HepG2 (cell line): ENCODE measurements around the gene SH3BGRL2. TPM values are rescaled to one million over a fixed set of nuclear protein-coding genes. Genes with fewer than 3 reads are reported as not detected.

Experiments
- ARID2 ChIP-seq: sonication (generic); formaldehyde crosslinking; IDR thresholded peaks from 2 replicates; pipeline ENCODE4 v1.8.1; 2022; ENCODE audit warnings: mild to moderate bottlenecking, missing genetic modification reagents, borderline replicate concordance
- ATRX ChIP-seq: sonication (generic); formaldehyde crosslinking; IDR thresholded peaks from 2 replicates; pipeline ENCODE4 v1.4.0; 2020; ENCODE audit warnings: missing genetic modification reagents, borderline replicate concordance
- CREB1 ChIP-seq, 2 experiments: fragments of 450-650 bp in 1 of 2; IDR thresholded peaks; 2 replicates each; pipeline ENCODE4 v1.6.1; 2016 to 2017; ENCODE audit warnings: control low read depth in 1 of 2, mild to moderate bottlenecking in 1 of 2, missing compliant biosample characterization in 1 of 2, missing genetic modification characterization in 1 of 2
- DMAP1 ChIP-seq: IDR thresholded peaks from 2 replicates; pipeline ENCODE4 v1.6.1; 2016
- EEA1 ChIP-seq: sonication (generic); formaldehyde crosslinking; IDR thresholded peaks from 2 replicates; pipeline ENCODE4 v1.5.1; 2020; ENCODE audit warnings: mild to moderate bottlenecking, missing genetic modification reagents, borderline replicate concordance
- ELF4 ChIP-seq: sonication (generic); formaldehyde crosslinking; IDR thresholded peaks from 2 replicates; pipeline ENCODE4 v1.5.0; 2020; ENCODE audit warnings: missing genetic modification reagents, mild to moderate bottlenecking, moderate library complexity, borderline replicate concordance
- FOXA1 ChIP-seq, 2 experiments: fragments of 450-650 bp in 1 of 2; sonication (generic) in 1 of 2; formaldehyde crosslinking in 1 of 2; IDR thresholded peaks; 2 replicates each; pipeline versions ENCODE4 v1.4.0 to v1.6.1; 2016 to 2020; ENCODE audit warnings: missing genetic modification reagents in 1 of 2
- FOXC1 ChIP-seq: sonication (generic); formaldehyde crosslinking; IDR thresholded peaks from 2 replicates; pipeline ENCODE4 v1.8.0; 2022; ENCODE audit warnings: mild to moderate bottlenecking, missing genetic modification reagents, borderline replicate concordance
- HIVEP1 ChIP-seq: sonication (generic); formaldehyde crosslinking; IDR thresholded peaks from 2 replicates; pipeline ENCODE4 v1.4.0; 2020; ENCODE audit warnings: mild to moderate bottlenecking, missing genetic modification reagents
- HMG20B ChIP-seq: conservative IDR thresholded peaks from 2 replicates; pipeline ENCODE4 v1.6.1; 2016; ENCODE audit warnings: missing genetic modification reagents, missing compliant biosample characterization
- HNRNPUL1 ChIP-seq: fragments of 200-400 bp; formaldehyde crosslinking; IDR thresholded peaks from 2 replicates; pipeline ENCODE4 v1.6.1; 2017; ENCODE audit warnings: low read depth, mild to moderate bottlenecking, low read length, moderate library complexity
- KLF12 ChIP-seq: sonication (generic); formaldehyde crosslinking; IDR thresholded peaks from 2 replicates; pipeline ENCODE4 v1.4.0; 2020; ENCODE audit warnings: missing genetic modification reagents, borderline replicate concordance
- NR2F2 ChIP-seq: IDR thresholded peaks from 2 replicates; pipeline ENCODE4 v1.6.1; 2012; ENCODE audit warnings: low read depth, inconsistent platforms, borderline replicate concordance
- NRL ChIP-seq: sonication (generic); formaldehyde crosslinking; IDR thresholded peaks from 2 replicates; pipeline ENCODE4 v1.5.0; 2020; ENCODE audit warnings: missing genetic modification reagents, mild to moderate bottlenecking, moderate library complexity, borderline replicate concordance
- RAD21 ChIP-seq: fragments of 450-650 bp; formaldehyde crosslinking; IDR thresholded peaks from 2 replicates; pipeline ENCODE4 v1.5.0; 2020; ENCODE audit warnings: mild to moderate bottlenecking
- TEAD3 ChIP-seq: optimal IDR thresholded peaks from 2 replicates; pipeline ENCODE3; 2016; ENCODE audit warnings: borderline replicate concordance
- ZBTB8A ChIP-seq: sonication (generic); formaldehyde crosslinking; IDR thresholded peaks from 2 replicates; pipeline ENCODE4 v1.4.0; 2020; ENCODE audit warnings: mild to moderate bottlenecking, low read depth, missing genetic modification reagents, borderline replicate concordance
- ZNF124 ChIP-seq: sonication (generic); formaldehyde crosslinking; IDR thresholded peaks from 2 replicates; pipeline ENCODE4 v1.4.0; 2020; ENCODE audit warnings: missing genetic modification reagents
- polyA plus RNA-seq, 8 experiments: library from polyadenylated mRNA; depleted of rRNA in 3 of 8; stranded (reverse) in 7 of 8; unstranded in 1 of 8; fragments of >200 nt; fragmentation: Illumina TruSeq in 4 of 8; extraction: Trizol in 4 of 8; gene quantifications; 2 replicates each; pipeline versions ENCODE4 v1.2.1 to v1.2.3, GENCODE V29; 2011 to 2016; ENCODE audit warnings: low read depth in 4 of 8, missing spikeins in 1 of 8, mixed read lengths in 1 of 8; ENCODE audit not compliant: insufficient read depth in 1 of 8
- total RNA-seq, 5 experiments: library from RNA; depleted of rRNA; stranded (reverse); fragments of >200 nt; fragmentation: Illumina TruSeq; extraction: Trizol; gene quantifications; 2 replicates each; pipeline ENCODE4 v1.2.3, GENCODE V29; 2016; ENCODE audit warnings: low read depth in 1 of 5
- TF ChIP-seq, protein P1 (sequence below): IDR thresholded peaks from 2 replicates; pipeline ENCODE4 v1.6.1; 2016; ENCODE audit warnings: low read depth, borderline replicate concordance
- TF ChIP-seq, protein P2 (sequence below): sonication (generic); formaldehyde crosslinking; IDR thresholded peaks from 2 replicates; pipeline ENCODE4 v1.5.0; 2020; ENCODE audit warnings: mild to moderate bottlenecking, missing genetic modification reagents, moderate library complexity
- TF ChIP-seq, protein P3 (sequence below), 2 experiments: sonication (generic) in 1 of 2; formaldehyde crosslinking in 1 of 2; IDR thresholded peaks; 2 replicates each; pipeline versions ENCODE4 v1.4.0 to v1.6.1; 2016 to 2020; ENCODE audit warnings: borderline replicate concordance in 1 of 2, low read depth in 1 of 2, mild to moderate bottlenecking in 1 of 2, missing genetic modification reagents in 1 of 2
- TF ChIP-seq, protein P4 (sequence below): sonication (generic); formaldehyde crosslinking; IDR thresholded peaks from 2 replicates; pipeline ENCODE4 v1.4.0; 2020; ENCODE audit warnings: missing genetic modification reagents

SH3BGRL2 gene
- total and polyA plus RNA-seq, 2 of the 13 experiments (the other 11 are each of a cell fraction or from before 2014, with no cell fraction given), result 10.9 to 28.8 TPM

DNA sequence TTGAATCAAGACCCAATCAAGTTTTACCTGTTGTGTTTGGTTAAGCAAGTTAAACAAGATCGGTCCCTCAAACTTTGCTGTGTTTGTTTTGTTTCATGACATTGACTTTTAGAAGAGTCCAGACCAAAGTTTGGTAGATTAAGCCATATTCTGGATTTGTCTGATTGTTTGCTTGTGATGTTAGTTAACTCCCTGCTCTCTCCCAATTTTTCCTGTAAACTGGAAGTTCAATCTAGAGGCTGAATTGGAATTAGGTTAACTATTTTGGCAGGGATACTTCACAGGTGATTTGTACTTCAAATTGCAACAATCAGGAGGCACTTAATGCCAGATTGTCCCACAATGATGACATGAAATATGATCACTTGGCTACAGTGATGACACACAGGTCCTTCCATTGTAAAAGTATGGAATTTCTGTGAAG is 13.6 kb upstream of the SH3BGRL2 start (continued):
- no peak for TF ChIP-seq FOXC1 (CRISPR knock-in tag)
- TF ChIP-seq, protein P1, sequence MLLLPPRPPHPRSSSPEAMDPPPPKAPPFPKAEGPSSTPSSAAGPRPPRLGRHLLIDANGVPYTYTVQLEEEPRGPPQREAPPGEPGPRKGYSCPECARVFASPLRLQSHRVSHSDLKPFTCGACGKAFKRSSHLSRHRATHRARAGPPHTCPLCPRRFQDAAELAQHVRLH (CRISPR knock-in tag), result no peak
- TF ChIP-seq TEAD3 (CRISPR knock-in tag), result peak; percentile 38
- peak; percentile 83 for TF ChIP-seq CREB1 (IDR thresholded peaks at IDR 0.05)
- peak; percentile 73 for TF ChIP-seq CREB1 (CRISPR knock-in tag; IDR thresholded peaks at IDR 0.05)
- TF ChIP-seq ATRX, result no peak
- no peak for TF ChIP-seq RAD21 (CRISPR knock-in tag)
- TF ChIP-seq NRL (CRISPR knock-in tag), result no peak
- TF ChIP-seq ZBTB8A (CRISPR knock-in tag), result no peak
- no peak for TF ChIP-seq HNRNPUL1
- TF ChIP-seq, protein P2, sequence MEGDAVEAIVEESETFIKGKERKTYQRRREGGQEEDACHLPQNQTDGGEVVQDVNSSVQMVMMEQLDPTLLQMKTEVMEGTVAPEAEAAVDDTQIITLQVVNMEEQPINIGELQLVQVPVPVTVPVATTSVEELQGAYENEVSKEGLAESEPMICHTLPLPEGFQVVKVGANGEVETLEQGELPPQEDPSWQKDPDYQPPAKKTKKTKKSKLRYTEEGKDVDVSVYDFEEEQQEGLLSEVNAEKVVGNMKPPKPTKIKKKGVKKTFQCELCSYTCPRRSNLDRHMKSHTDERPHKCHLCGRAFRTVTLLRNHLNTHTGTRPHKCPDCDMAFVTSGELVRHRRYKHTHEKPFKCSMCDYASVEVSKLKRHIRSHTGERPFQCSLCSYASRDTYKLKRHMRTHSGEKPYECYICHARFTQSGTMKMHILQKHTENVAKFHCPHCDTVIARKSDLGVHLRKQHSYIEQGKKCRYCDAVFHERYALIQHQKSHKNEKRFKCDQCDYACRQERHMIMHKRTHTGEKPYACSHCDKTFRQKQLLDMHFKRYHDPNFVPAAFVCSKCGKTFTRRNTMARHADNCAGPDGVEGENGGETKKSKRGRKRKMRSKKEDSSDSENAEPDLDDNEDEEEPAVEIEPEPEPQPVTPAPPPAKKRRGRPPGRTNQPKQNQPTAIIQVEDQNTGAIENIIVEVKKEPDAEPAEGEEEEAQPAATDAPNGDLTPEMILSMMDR (CRISPR knock-in tag), result no peak
- TF ChIP-seq DMAP1 (CRISPR knock-in tag), result no peak
- TF ChIP-seq ZNF124 (CRISPR knock-in tag), result no peak
- no peak for TF ChIP-seq KLF12 (CRISPR knock-in tag)
- TF ChIP-seq, protein P3, sequence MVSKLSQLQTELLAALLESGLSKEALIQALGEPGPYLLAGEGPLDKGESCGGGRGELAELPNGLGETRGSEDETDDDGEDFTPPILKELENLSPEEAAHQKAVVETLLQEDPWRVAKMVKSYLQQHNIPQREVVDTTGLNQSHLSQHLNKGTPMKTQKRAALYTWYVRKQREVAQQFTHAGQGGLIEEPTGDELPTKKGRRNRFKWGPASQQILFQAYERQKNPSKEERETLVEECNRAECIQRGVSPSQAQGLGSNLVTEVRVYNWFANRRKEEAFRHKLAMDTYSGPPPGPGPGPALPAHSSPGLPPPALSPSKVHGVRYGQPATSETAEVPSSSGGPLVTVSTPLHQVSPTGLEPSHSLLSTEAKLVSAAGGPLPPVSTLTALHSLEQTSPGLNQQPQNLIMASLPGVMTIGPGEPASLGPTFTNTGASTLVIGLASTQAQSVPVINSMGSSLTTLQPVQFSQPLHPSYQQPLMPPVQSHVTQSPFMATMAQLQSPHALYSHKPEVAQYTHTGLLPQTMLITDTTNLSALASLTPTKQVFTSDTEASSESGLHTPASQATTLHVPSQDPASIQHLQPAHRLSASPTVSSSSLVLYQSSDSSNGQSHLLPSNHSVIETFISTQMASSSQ (IDR thresholded peaks at IDR 0.05; ENCODE audit: low read depth), result 0 out of 2 replicates have a peak, but pooled peaks have one; percentile 24
- TF ChIP-seq, protein P3 (CRISPR knock-in tag; IDR thresholded peaks at IDR 0.05; ENCODE audit: borderline replicate concordance), result peak; percentile 59; the same call in 1 of the 2 replicates
- TF ChIP-seq EEA1 (CRISPR knock-in tag), result no peak
- peak; percentile 55; the same call in 1 of the 2 replicates for TF ChIP-seq NR2F2
- no peak for TF ChIP-seq HMG20B (CRISPR knock-in tag)
- TF ChIP-seq, protein P4, sequence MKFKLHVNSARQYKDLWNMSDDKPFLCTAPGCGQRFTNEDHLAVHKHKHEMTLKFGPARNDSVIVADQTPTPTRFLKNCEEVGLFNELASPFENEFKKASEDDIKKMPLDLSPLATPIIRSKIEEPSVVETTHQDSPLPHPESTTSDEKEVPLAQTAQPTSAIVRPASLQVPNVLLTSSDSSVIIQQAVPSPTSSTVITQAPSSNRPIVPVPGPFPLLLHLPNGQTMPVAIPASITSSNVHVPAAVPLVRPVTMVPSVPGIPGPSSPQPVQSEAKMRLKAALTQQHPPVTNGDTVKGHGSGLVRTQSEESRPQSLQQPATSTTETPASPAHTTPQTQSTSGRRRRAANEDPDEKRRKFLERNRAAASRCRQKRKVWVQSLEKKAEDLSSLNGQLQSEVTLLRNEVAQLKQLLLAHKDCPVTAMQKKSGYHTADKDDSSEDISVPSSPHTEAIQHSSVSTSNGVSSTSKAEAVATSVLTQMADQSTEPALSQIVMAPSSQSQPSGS, result peak; percentile 42
- TF ChIP-seq FOXA1 (IDR thresholded peaks at IDR 0.05), result peak; percentile 54; the same call in 1 of the 2 replicates
- peak; percentile 63 for TF ChIP-seq FOXA1 (CRISPR knock-in tag; IDR thresholded peaks at IDR 0.05)
- no peak for TF ChIP-seq ELF4 (CRISPR knock-in tag)
- no peak for TF ChIP-seq HIVEP1 (CRISPR knock-in tag)
- no peak for TF ChIP-seq ARID2 (CRISPR knock-in tag)
